HPDE6-E6E7 (cell line): Measurements from ENCODE around the gene HTRA1.

Experiments
- DNase-seq: peaks from one replicate; pipeline ENCODE4 v3.0.0; 2011; ENCODE audit warnings: missing footprints; ENCODE audit errors: extremely low spot score

Gene HTRA1

DNA sequence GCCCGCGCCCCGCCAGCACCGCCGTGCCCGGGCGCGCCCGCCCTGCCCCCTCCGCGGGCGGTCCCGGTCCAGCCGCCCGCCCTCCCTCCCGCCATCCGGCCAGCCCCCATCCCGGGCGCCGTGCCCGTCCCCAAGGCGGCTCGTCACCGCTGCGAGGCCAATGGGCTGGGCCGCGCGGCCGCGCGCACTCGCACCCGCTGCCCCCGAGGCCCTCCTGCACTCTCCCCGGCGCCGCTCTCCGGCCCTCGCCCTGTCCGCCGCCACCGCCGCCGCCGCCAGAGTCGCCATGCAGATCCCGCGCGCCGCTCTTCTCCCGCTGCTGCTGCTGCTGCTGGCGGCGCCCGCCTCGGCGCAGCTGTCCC is at the start of gene HTRA1:
Gene HTRA1 (plus strand): TSS at position 187 of the 362 bp plus-strand sequence. CDS start 100 bp downstream, at position 287.
- DNase-seq = peak; percentile 51

DNA sequence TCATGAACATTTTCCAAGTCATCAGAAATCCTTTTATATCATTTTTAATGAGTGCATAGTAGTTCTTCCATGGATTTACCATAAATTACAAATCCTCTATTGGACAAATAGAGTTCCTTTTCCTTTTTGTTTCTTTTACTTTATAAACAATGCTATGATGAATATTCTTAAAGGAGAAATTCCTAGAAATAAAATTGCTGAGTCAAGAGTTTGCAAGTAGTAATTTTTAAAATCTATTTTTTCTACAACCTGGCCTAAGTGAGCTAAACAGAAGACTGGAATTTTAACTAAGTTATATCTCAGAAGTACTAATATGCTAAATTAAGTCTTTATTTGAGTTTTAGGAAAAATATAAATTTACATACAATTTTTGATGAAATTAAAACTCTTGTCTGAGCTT is 48.0 kb upstream of the HTRA1 start:
- DNase-seq = no peak

DNA sequence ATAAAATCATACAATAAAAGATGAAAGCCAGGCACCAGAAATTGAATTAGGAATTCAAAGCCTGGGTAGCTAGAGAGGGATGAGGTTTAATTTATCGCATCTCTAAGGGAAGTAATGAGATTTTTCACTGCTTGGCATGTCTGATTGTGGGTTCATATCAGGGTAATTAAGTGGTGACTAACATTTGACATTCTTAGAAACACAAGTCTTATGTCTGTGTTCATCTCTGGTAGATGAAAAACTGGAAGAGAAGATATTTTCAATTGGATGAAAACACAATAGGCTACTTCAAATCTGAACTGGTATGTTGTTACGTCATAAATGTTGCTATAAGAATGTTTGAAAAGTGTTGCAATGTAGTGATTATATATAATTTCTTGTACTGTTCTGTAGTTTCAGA is 43.7 kb upstream of the HTRA1 start:
- no peak for DNase-seq

DNA sequence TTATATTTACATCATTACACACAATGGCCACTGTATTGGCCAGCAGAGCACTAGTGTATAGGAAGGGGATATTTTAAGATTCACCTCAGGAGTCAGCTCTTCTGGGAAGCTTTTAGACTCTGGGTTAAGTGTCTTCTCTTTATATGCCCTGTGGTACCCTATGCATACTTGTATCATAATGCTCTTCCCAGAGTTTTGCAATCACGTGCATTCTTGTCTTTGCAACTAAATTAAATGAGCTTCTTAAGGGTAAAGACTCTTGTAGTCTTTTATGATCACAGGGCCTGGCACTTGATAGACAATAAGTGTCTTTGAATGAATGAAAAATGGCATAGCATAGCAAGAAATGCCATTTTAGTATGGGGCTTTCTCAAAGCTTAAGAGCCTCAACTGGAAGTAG is 42.3 kb upstream of the HTRA1 start:
- no peak for DNase-seq

DNA sequence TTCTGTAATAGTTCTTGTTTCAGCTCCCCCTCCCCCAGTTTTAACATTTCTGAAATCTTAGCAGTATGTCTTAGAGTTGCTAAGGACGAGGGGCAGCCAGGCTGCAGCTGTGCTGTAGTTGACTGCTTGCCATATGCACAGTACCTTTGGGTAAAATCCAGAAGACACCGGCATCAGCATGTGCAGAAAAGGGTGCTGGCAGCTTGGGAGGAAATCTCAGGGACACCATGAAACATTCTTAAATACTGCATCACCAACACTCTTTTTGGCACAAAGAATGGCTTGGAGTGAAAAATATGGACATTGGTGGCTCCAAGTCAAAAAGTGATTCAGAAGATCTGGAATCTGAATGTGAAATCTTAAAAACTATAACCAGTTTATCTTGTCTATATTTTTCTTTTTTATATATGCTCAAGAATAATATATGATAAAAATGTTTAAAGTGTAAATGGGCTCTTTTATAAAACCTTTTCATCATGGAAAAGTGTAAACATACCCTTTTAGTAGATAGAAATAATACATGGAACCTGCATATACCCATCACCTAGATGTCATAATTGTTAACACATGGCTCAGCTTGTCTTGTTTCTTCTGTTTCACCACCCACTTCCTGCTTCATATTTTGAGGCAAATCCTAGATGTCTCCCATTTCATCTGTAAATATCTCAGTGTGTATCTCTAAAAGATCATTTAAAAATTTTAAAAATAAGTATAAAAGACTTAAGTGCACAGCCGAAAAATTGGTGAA is 41.3 kb upstream of the HTRA1 start:
- no peak for DNase-seq

DNA sequence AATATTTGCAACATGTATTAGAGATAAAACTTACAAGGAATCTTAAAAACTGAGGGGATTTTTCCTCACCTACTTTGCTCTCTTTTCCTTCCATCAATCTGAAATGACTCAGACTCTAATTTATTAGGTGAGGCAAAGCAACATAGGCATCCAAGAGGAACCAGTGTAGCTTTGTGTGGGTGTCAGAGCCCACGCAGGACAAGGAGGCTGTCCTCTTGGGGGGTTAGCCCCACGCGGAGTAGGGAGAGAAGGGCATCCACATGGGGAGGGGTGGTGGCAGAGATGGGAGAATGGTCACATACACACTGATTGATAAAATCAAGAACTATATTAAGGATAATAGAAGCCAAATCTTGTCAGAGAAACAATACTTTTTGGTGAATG is 40.7 kb upstream of the HTRA1 start:
- no peak for DNase-seq

DNA sequence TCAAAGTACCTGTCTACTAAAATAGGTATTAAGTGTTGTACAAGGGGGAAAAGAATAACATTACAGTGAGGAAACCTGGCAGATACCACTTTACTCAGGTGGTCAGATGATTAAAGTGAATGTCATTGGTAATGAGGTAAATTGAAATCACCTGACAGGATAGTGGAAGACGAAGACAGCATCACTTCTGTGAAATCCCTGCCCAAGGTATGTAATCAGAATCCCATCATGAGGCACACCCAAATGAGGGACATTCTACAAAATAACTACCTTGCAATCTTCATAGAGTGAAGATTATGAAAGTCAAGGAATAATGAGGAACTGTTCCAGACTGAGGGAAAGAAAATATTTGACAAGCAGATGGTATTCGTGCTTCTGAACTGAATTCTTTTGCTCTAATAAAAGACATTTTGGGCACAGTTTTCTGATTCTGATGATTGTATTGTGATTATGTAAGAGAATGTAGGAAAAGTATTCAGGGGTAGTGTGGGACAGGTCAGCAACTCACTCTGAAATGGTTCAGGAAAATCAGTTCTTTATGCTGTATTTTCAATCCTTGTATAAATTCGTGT is 40.2 kb upstream of the HTRA1 start:
- DNase-seq = no peak

DNA sequence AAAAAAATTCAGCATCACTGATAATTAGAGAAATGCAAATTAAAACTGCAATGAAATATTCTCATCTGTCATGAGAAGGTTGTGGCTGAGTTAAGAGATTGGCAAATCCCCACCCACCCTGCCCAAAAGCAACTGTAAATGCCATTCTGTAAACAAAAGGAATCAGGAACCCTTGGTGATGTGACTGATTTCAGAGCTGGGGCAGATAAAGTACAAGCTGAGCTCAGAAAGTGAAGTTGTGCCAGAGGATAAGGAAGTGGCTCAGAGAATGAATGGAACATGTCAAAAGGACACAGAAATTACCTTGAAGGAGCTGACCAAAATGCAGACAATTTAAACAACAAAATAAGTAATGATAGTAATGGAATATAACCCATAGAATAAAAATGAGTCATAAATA is 39.6 kb upstream of the HTRA1 start:
- DNase-seq = no peak

DNA sequence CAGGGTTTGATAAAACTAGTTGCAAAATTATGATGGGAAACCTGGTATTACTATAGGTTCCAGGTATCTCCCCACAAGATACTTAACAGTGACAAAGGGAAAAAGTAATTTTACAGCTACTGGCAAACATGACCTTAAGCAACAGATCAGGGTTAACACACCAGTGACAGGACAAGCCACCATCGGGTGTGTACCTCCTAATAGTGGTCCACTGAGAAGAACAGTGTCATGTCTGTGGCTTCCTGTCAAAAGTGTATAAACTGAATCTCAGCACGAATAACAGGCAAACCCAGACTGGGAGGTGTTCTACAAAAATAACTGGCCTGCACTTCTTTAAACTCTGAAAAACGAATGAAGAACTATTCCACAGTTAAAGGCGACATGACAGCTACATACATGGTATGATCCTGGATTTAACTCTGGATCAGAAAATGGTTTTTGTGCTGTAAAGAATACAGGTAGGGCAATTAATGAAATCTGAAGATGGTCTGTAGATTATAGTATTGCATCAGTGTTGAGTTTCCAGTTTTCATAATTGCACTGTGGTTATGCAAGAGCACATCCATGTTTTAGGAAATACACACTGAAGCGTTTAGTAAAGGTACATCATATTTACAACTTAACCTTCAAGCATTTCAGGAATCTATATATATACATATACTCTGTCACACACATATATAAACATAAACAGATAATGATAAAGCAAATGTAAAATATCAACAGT is 38.9 kb upstream of the HTRA1 start:
- DNase-seq = no peak

DNA sequence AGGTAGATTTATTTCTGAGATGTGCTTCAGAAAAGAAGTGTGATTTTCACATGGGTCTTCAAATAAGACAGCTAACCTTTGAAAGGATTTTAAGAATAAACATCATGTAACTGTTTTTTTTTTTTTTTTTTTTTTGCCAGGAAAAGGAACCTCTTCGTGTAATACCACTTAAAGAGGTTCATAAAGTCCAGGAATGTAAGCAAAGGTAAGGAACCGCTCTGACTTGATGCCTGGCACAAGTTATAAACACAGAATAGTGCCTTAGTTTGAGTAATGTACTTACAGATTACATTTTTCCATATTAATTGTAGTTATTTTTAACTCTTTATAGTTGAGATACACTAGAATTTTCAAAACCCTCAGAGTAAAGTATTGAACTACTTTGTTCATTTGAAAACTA is 37.3 kb upstream of the HTRA1 start:
- DNase-seq = no peak

DNA sequence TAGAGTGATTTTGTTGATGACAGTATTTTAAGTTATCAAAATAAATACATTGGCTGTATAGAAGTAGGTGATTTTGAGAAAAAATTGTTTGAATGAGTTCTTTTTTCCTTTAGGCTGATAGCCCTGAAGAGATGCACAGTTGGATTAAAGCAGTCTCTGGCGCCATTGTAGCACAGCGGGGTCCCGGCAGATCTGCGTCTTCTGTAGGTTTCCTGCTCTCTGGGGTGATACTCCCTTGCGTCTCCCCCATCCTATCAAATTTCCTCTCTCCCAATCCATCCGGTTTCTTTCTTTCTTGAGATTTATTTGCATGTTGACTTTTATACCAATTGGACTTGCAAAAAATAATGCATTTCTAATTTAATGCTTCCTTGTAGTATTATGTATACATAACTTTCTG is 34.5 kb upstream of the HTRA1 start:
- DNase-seq = no peak

DNA sequence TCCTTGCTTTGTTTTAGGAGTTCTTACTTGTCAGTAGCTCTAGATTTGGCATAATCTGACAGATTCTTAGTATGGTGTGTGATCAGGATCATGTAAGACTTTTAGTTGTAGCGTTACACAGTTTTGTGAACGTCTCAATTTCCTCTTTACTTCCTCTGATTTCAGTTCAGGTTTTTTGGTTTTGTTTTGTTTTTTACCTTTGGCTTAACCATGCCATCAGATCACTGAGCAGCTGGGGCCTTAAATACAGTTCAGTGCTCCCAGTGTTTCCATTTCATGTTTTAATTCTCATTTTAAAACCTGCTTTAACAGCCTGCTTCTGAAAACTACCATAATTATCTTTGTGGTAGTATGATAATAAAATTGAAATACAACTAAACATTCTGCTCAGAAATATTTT is 34.1 kb upstream of the HTRA1 start:
- DNase-seq = no peak

DNA sequence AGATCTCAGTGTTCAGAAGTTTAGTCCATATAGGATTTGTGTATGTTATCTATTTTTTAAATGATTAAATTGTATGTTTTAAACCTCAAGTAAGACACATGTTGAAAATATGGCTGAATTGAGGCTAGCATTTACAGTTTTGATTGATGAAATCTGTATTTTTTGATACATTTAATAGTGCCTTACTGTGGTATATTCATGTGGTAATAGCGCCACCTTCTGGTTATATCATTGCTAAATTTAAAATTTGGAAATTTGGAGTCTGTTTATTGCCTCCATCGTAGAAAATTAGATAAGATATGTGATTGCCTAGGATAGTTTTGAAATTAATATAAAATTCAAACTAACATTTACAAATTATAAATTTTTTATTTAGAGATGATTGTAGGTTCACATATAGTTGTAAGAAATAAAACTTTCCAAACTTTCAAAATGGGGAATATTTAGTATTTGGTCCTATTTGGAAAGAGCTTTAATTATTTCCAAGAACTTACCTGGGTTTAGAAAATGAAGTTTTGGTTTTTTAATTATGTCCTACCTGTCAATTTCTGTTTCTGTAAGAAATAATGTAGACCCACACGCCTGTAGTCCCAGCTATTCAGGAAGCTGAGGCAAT is 26.0 kb upstream of the HTRA1 start:
- no peak for DNase-seq

DNA sequence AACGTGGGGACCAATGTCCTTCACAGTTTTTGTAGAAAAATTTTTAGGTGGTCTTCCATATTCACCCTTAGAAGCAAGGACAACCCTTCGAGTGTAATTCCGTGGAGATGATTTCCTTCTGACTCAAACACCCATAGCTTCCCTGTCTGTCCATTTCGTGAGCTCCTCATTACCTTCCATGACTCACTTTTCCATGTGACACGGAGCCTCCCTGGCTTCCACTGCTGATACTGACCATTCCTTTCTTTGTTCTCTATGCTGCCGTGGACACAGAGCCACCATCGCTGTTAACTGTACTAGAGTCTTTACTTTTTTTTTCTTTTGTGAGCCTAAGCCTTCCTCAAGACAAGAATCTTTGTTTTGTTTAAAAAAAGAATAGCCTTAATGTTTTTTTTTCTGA is 19.4 kb upstream of the HTRA1 start:
- peak; percentile 84 for DNase-seq

DNA sequence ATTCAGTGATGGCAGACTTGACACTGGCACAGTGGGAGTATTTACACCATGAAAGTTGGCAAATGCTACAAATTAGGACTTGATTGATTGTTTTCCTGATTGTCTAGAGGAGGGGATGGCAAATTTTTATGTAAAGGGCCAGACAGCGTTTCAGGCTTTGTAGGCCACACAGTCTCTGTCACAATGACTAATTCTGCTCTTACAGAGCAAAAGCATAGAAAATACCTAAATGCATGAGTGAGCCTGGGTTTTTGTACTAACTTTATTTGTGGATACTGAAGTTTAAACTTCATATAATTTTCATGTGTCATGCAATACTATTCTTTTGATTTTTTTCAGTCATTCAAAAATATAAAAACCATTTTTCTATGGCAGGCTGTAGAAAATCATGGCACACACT is 15.9 kb upstream of the HTRA1 start:
- DNase-seq = no peak

DNA sequence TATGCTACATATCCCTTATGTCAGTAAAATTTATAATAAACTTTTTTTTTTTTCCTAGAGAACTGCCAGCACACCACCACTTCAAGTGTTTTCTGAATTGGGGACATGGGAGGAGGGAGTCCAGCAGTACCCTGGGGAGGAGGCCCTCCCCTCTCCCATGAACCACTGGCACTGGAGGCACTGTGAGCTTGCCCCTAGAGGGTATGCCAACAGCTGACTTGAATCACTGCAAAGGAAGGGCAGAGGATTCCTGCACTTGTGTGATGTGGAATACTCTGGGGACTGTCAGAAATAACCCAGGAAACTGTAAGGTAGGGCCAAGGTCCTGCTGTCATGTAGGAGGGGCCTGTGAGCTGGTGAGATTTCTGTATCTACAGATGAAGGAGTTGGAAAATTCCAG is 15.4 kb upstream of the HTRA1 start:
- DNase-seq = no peak

DNA sequence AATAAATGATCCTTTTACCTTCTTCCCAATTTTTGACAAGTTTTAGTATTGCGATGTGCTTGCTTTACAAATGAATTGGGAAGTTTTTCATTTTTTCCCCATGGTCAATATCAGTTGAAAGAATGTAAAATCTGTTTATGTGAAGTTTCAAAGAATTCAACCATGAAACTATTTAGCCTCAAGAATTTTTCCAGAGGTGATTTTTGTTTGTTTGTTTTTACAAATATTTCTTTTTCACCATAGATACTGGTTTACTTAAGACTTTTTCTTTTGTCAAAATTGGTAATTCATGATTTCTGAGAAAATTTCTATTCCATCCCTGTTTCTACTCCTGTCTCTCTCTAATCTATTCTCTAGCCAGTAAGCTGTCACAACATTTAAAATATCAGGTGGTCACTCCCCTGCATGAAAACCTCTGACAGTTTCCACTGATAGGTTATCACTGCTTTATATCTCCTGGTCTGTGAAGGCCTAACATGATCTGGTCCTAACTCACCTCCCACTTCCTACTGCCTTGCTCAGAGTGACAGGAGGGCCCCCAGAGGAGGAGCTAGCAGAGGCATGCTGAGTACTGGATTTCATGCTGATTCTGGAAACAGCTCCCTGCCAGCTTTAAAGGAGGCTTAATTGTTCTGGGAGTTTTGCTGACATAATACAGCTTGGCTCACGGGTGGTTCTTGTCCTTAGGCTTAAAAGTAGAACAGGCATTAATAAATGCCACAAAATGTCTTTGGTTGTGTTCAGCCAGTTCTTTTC is 14.5 kb upstream of the HTRA1 start:
- no peak for DNase-seq

DNA sequence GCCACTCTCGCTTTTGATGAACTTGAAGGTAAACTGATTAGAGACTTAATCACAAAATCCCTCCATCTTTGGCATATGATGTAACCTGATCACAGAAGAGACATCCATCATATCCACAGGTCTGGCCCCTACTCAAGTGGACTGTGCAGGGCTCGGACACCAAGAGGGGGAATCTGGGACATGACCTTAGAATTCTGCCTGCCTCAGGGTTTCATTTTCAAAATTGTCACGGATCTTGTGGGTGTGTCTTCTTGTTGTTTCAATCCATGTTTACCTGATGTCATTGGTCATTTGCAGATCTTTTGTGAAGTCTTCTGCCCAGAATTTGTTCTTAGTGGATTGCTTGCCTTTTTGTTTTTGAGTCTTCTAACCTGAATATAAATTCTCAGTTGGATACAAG is 12.8 kb upstream of the HTRA1 start:
- no peak for DNase-seq

DNA sequence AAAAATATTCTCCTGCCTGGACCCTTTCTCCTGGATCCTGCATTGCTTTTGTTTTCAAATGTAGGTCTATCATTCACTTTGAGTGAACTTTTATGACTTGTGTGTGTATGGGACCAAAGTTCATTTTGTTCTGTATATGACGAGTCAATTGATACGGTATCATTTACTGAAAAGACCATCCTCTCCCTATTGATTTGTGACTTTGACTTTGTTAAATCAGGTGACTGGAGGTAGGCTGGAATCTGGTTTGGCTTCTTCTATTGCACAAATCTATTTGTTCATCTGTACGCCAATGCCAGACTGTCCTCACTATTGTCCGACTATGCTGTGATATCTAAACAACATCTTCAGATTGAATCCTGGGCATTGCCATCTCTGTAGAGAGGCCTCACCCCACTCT is 12.2 kb upstream of the HTRA1 start:
- no peak for DNase-seq

DNA sequence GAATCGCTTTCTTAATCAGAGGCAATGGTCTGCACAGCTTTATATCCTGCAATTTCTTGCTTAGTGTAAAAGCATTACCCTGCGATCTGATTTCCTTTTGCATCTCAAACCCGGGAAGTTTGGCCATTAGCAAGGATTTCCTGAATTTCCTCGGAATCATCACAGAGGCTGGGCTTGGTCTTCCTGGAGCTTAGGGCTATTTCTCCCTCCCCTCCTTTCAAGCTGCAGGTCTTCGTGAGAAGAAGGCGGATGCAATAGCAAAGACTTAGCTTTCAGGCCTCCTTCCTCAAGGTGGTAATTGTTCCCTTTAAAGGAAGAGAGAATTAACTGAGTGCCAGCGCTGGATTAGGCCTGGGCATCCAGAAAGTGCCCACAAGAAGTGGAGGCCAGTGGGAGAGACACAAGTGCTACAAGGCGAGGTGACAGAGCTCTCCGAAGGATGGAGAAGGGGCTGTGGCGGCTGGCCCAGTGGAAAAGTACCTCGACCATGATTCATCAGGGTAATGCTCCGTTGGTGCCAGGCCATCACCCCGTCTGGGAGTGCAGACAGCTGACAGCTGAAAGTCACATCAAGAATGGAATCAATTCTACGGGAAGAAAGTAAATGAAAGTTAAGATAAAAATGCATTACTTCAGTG is 10.9 kb upstream of the HTRA1 start:
- DNase-seq = no peak

DNA sequence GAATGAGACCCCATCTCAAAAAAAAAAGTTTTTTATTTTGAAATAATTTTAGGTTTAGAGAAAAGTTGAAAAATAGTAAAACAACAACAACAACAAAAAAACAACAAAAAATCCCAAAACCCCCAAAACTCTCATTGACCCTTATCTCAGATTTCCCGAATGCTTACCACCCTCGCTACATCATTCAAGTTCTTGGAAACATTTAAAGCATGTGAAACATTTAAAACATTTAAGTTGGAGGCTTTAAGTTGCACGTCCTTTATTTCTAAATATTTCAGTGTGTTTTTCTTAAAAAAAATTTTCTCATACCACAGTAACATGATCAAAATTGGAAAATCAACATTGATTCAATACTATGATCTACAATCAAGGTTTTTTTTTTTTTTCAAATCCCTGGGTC is 7.3 kb upstream of the HTRA1 start:
- DNase-seq = no peak

DNA sequence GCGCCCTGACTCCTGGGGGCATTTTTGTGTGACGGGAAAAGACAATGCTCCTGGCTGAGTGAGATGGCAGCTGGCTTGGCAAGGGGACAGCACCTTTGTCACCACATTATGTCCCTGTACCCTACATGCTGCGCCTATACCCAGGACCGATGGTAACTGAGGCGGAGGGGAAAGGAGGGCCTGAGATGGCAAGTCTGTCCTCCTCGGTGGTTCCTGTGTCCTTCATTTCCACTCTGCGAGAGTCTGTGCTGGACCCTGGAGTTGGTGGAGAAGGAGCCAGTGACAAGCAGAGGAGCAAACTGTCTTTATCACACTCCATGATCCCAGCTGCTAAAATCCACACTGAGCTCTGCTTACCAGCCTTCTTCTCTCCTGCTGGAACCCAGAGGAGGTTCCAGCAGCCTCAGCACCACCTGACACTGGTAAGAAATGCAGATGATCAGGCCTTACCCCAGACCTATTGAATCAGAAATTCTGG is 6.7 kb upstream of the HTRA1 start, which contains the start of gene ARMS2:
Gene ARMS2 (plus strand): TSS at position 51 of the 478 bp plus-strand sequence. CDS start 75 bp downstream, at position 126.
- DNase-seq = no peak
